Measurements from ENCODE around the gene MADD.

GRCh38 chr11:47233051-47233450 is 36.9 kb upstream of the MADD start:
- TF ChIP-seq CTCF (IDR thresholded peaks at IDR 0.05; ENCODE audit: low read depth, low read length) (no peak), EZH2phosphoT487 (IDR thresholded peaks at IDR 0.05; ENCODE audit: low read depth) (no peak)

Data from OCI-LY3 (cell line).